WTC11 (cell line): ENCODE data around the gene MMUT. TPM values are rescaled to one million over a fixed set of nuclear protein-coding genes. Genes with fewer than 3 reads are reported as not detected.

Experiments used
- ATAC-seq: fragments of 200-7000 bp; cut with Tn5 transposase; 2 replicates; pipeline ENCODE4 v1.10.0; 2021; ENCODE audit warnings: mild to moderate bottlenecking, moderate library complexity
- CTCF ChIA-PET: fragments of 300-600 bp; sonication (Branson Sonifier 250); formaldehyde crosslinking; loops from one replicate; lab custom pipeline; 2021; ENCODE audit warnings: antibody characterized with exemption; lab: Charles Lee
- POLR2A ChIA-PET: fragments of 350-600 bp; sonication (Branson Sonifier 250); formaldehyde crosslinking; loops from one replicate; lab custom pipeline; 2021; ENCODE audit warnings: antibody characterized with exemption; lab: Charles Lee
- DNase-seq: peaks from one replicate; pipeline ENCODE4 v3.0.0; 2021; ENCODE audit warnings: low spot score
- H3K27ac Mint-ChIP-seq: 2 replicates; pipeline ENCODE4 v1.8.0; 2021; ENCODE audit warnings: mixed read lengths
- H3K27me3 Mint-ChIP-seq: 2 replicates; pipeline ENCODE4 v1.8.0; 2021; ENCODE audit warnings: low read depth, mild to moderate bottlenecking, moderate library complexity, mixed read lengths
- H3K36me3 Mint-ChIP-seq: 2 replicates; pipeline ENCODE4 v1.8.0; 2021; ENCODE audit warnings: mixed read lengths
- H3K4me1 Mint-ChIP-seq: 2 replicates; pipeline ENCODE4 v1.8.0; 2022; ENCODE audit warnings: mixed read lengths
- H3K4me3 Mint-ChIP-seq: 2 replicates; pipeline ENCODE4 v1.8.0; 2021; ENCODE audit warnings: mild to moderate bottlenecking, moderate library complexity, mixed read lengths
- H3K9me3 Mint-ChIP-seq: 2 replicates; pipeline ENCODE4 v1.8.0; 2021; ENCODE audit warnings: mixed read lengths
- AR ChIP-seq: fragments of 250-450 bp; sonication (Bioruptor Pico); IDR thresholded peaks from 2 replicates; pipeline ENCODE4 v1.9.0; 2021; ENCODE audit warnings: mild to moderate bottlenecking
- ATF1 ChIP-seq: sonication (generic); formaldehyde crosslinking; IDR thresholded peaks from 2 replicates; pipeline ENCODE4 v1.8.1; 2023; ENCODE audit warnings: mild to moderate bottlenecking, moderate library complexity, missing genetic modification reagents
- ATF3 ChIP-seq: sonication (generic); formaldehyde crosslinking; conservative IDR thresholded peaks from 2 replicates; pipeline ENCODE4 v1.8.1; 2022; ENCODE audit warnings: mild to moderate bottlenecking, missing genetic modification reagents
- CTCF ChIP-seq: fragments of 200-600 bp; IDR thresholded peaks from 2 replicates; pipeline ENCODE4 v1.8.0; 2022; ENCODE audit warnings: antibody characterized with exemption
- E2F1 ChIP-seq: sonication (generic); formaldehyde crosslinking; IDR thresholded peaks from 2 replicates; pipeline ENCODE4 v1.8.0; 2022; ENCODE audit warnings: mild to moderate bottlenecking, missing genetic modification reagents
- FOXJ3 ChIP-seq: sonication (generic); formaldehyde crosslinking; IDR thresholded peaks from 2 replicates; pipeline ENCODE4 v1.9.0; 2021; ENCODE audit warnings: missing genetic modification reagents, mild to moderate bottlenecking, borderline replicate concordance
- FOXP1 ChIP-seq: sonication (generic); formaldehyde crosslinking; IDR thresholded peaks from 2 replicates; pipeline ENCODE4 v1.8.0; 2022; ENCODE audit warnings: missing genetic modification reagents, mild to moderate bottlenecking, moderate library complexity, borderline replicate concordance
- IRF1 ChIP-seq: sonication (generic); formaldehyde crosslinking; IDR thresholded peaks from 2 replicates; pipeline ENCODE4 v1.8.0; 2023; ENCODE audit warnings: missing genetic modification reagents
- JAZF1 ChIP-seq: fragments of 250-450 bp; sonication (Bioruptor Pico); IDR thresholded peaks from 2 replicates; pipeline ENCODE4 v1.9.0; 2021; ENCODE audit warnings: moderate library complexity, mild to moderate bottlenecking, inconsistent platforms
- MAX ChIP-seq: sonication (generic); formaldehyde crosslinking; IDR thresholded peaks from 2 replicates; pipeline ENCODE4 v1.8.0; 2022; ENCODE audit warnings: mild to moderate bottlenecking, missing genetic modification reagents
- MYBL2 ChIP-seq: sonication (generic); formaldehyde crosslinking; IDR thresholded peaks from 2 replicates; pipeline ENCODE4 v1.8.1; 2023; ENCODE audit warnings: mild to moderate bottlenecking, moderate library complexity, missing genetic modification reagents
- NFE2L1 ChIP-seq: sonication (generic); formaldehyde crosslinking; IDR thresholded peaks from 2 replicates; pipeline ENCODE4 v1.8.1; 2023; ENCODE audit warnings: missing genetic modification reagents
- NFYB ChIP-seq: sonication (generic); formaldehyde crosslinking; conservative IDR thresholded peaks from 2 replicates; pipeline ENCODE4 v1.8.0; 2022; ENCODE audit warnings: low read depth, missing genetic modification reagents
- PREB ChIP-seq: sonication (generic); formaldehyde crosslinking; IDR thresholded peaks from 2 replicates; pipeline ENCODE4 v1.8.1; 2022; ENCODE audit warnings: mild to moderate bottlenecking, missing genetic modification reagents, moderate library complexity, borderline replicate concordance
- STAT6 ChIP-seq: sonication (generic); formaldehyde crosslinking; conservative IDR thresholded peaks from 2 replicates; pipeline ENCODE4 v1.8.1; 2023; ENCODE audit warnings: mild to moderate bottlenecking, low read depth, missing genetic modification reagents, moderate library complexity
- ZNF512 ChIP-seq: sonication (generic); formaldehyde crosslinking; IDR thresholded peaks from 2 replicates; pipeline ENCODE4 v1.8.1; 2022; ENCODE audit warnings: missing genetic modification reagents, borderline replicate concordance
- total RNA-seq: library from RNA; stranded (reverse); gene quantifications from 3 replicates; pipeline ENCODE4 v1.2.3, GENCODE V29; 2021

MMUT gene
- total RNA-seq, 1 experiment from 2014 or later = 12.5 TPM

GRCh38 chr6:49506569-49507111 is 43.6 kb upstream of the MMUT start:
- peaks cover 8% of the 10 kb centered on the region for H3K36me3 Mint-ChIP-seq
- H3K27ac Mint-ChIP-seq = no peak overlapping the region
- POLR2A ChIA-PET = no interaction called here
- ATAC-seq (no peak), DNase-seq (no peak)
- H3K4me3 Mint-ChIP-seq = no peak overlapping the region
- CTCF ChIA-PET = no interaction called here
- H3K27me3 Mint-ChIP-seq = no peaks in the 10 kb centered on the region
- TF ChIP-seq NFE2L1 (no peak), JAZF1 (no peak), ATF1 (no peak), ATF3 (CRISPR knock-in tag) (no peak), ZNF512 (CRISPR knock-in tag) (no peak), FOXP1 (no peak)
- H3K9me3 Mint-ChIP-seq = peaks cover 26% of the 10 kb centered on the region
- H3K4me1 Mint-ChIP-seq = 0 out of 2 replicates have a peak, but pooled peaks cover 4% of the 10 kb centered on the region

- Mint-ChIP-seq H3K27me3 (no peaks in the 10 kb centered on the region), H3K4me1 (0 out of 2 replicates have a peak, but pooled peaks cover 3% of the 10 kb centered on the region), H3K4me3 (no peak overlapping the region), H3K36me3 (peaks cover 8% of the 10 kb centered on the region), H3K27ac (no peak overlapping the region), H3K9me3 (peaks cover 26% of the 10 kb centered on the region)
- DNase-seq (no peak), ATAC-seq (no peak)
- CTCF ChIA-PET = no interaction called here
- TF ChIP-seq NFYB (CRISPR knock-in tag) = no peak
- POLR2A ChIA-PET = no interaction called here
Observed at GRCh38 chr6:49504666-49505065, 41.6 kb upstream of the MMUT start.

- no peaks in the 10 kb centered on the region for H3K27me3 Mint-ChIP-seq
- no peak within 1 kb of the TSS for H3K4me3 Mint-ChIP-seq
- DNase-seq (no peak), ATAC-seq (no peak)
- no peaks in the 10 kb centered on the region for H3K4me1 Mint-ChIP-seq
- no peaks in the 10 kb centered on the region for H3K36me3 Mint-ChIP-seq
- POLR2A ChIA-PET = no interaction called here
- TF ChIP-seq E2F1 (CRISPR knock-in tag) = no peak
- no peak for TF ChIP-seq IRF1 (CRISPR knock-in tag)
- TF ChIP-seq MYBL2 (CRISPR knock-in tag) = no peak
- no peak for TF ChIP-seq STAT6
- TF ChIP-seq AR = no peak
- TF ChIP-seq ZNF512 (CRISPR knock-in tag) = no peak
- TF ChIP-seq PREB (CRISPR knock-in tag) = no peak
- TF ChIP-seq MAX (CRISPR knock-in tag) = no peak
- TF ChIP-seq CTCF = no peak
- TF ChIP-seq FOXJ3 = no peak
- H3K9me3 Mint-ChIP-seq = no peaks in the 10 kb centered on the region
- CTCF ChIA-PET = no interaction called here
- H3K27ac Mint-ChIP-seq = no peak within 1 kb of the TSS
Observed at GRCh38 chr6:49499623-49500022, 36.6 kb upstream of the MMUT start, which contains the start of gene GLYATL3. Gene GLYATL3, plus strand, starts transcription at chr6:49499923. Its CDS starts 12,068 bp downstream, at chr6:49511991.
